GM18498 (cell line): Measurements from ENCODE around the gene ANO7.

Experiments used
- ATAC-seq: cut with Tn5 transposase; IDR thresholded peaks from one replicate; pipeline ENCODE4 v1.9.1; 2021; ENCODE audit warnings: mild to moderate bottlenecking, moderate library complexity; ENCODE audit not compliant: unreplicated experiment

Gene ANO7

DNA sequence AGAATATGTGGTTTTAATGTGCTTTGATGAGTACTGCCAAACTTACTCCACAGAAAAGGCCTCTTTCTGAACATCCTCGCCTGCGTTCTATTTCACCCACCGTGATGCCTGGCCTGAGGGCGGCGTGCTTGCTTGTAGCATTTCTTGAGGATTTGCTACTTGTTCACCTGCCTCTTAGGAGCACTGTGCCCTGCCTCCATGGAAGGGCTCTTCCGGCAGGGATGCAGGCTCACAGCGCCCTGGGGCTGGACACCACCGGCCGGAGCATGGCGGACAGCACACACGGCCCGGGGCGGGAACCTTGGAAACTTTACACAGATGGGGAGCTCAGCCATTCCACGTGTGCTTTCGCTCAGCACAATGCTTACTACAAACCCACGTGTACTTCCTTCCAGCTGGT, 37.1 kb downstream of the ANO7 start:
- ATAC-seq, result no peak

GRCh38 chr2:241225983-241226382, 37.5 kb downstream of the ANO7 start:
- ATAC-seq, result no peak

DNA sequence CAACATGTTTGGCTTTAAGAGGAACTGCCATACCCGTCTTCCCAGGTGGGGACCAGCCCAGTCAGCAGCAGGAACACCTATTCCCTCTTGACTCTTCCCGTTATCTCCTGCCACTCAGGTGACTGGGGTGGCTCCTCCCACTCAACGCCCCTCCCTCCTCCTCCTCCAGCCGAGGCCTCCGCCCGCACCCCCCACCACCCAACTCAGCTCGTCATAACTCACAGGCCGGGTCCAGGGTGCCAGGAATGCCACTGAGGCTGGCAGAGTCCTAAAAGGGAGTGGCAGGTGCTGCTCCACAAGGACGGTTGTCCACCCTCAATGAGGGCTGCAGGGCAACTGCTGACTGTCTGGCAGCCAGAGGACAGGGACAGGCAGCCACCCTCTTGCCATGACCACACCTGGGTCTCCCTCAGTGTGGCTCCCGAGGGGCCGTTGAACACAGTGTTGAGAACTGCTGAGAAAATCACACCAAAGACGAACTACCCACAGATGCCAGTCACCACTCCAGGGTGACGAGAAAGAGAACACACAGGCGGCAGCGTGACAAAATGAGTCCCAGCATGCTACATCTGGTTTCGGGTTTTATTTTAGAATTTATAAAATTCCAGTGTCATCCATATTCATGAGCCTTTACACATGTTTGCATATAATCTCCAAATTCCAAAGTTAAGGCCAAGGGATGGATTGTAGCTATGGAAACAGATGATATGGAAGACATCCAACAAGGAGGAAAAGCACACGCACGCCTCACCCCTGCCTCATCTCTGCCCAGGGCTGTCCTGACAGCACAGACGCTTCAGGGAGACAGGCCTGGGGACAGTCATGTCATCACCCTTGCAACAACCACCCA, 38.5 kb downstream of the ANO7 start:
- no peak for ATAC-seq

DNA sequence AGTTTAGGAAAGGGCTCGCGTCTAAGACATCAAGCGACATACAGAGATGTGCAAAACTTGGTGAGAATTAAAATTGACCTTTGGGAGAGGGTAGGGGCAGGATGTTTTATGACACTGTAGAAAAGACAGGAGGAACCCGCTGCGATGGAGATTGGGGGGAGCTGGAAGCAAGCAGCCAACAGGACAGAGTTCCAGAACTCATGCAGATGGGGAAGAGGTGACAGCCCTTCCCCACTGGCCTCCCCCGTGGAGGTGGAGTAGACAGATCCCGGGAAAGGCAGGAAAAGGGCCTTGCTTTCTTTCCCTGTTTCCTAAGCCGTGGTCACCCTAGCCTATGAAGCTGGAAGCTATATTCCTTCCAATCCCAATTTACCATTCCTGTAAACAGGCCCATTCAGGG, 39.1 kb downstream of the ANO7 start:
- no peak for ATAC-seq

DNA sequence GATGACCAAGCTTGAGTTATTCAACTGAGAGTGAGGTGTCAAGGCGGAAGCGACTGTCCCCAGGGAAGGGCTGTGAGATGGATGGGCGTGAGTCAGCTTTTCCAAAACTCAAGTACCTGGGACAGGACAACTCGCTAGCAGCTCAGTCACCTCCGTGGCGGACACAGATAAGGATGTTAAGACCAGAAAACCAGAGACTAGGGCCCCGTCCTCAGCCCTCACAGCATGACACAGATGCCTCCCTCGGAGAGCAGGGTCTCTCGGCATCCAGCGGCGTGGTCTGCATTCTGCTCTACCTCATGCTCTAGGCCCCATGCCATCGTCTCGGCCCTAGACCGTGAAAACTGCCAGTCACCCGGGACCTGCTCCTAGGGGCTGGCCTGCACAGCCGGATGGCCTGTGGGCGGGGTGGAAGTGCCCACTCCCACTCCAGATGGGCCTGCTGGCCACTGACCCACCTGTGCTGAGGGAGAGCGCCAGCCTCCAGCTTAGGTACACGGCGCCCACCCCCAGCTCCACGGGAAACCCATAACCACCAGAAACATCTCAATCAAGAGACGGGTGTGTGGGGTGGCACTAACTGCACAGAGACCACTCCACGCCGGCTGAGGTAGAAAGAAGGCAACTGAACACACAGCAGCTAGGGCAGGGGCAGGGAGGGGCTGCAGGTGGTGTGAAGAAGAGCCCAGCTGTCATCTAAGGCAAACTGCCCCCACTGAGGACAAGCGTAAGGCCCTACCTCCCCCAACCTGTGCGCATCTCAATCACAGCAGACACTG, 39.8 kb downstream of the ANO7 start:
- ATAC-seq, result no peak

DNA sequence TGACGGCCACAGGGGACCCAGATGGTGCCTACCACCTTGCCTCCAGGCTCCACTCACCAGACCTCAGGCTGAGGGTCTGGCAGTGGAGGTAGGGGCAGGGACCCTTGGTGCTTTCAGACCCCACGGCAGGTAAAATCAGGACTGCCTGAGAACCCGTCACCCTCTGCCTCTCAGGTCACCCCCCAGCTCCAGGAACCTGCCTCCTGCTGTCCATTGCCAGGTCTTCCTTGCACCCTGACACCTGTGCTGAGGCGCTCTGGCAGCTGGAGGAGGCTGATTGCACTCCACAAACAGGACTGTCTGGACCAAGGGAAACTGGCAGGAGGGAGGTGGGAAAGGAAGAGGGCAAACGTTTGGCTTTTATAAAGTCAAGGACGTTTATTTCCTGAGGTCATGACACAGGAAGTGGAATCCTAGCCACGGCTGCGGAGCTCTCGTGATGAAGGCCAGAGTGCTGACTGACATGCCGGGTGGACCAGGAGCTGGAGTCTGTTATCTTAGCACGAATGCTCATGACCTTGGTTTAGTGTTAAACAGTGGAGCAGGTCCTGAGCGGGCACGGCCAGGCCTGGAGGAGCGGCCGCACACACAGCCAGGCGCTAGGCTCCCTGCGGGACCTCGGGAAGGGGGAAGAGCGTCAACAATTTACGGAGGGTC, 40.5 kb downstream of the ANO7 start:
- ATAC-seq, result no peak

DNA sequence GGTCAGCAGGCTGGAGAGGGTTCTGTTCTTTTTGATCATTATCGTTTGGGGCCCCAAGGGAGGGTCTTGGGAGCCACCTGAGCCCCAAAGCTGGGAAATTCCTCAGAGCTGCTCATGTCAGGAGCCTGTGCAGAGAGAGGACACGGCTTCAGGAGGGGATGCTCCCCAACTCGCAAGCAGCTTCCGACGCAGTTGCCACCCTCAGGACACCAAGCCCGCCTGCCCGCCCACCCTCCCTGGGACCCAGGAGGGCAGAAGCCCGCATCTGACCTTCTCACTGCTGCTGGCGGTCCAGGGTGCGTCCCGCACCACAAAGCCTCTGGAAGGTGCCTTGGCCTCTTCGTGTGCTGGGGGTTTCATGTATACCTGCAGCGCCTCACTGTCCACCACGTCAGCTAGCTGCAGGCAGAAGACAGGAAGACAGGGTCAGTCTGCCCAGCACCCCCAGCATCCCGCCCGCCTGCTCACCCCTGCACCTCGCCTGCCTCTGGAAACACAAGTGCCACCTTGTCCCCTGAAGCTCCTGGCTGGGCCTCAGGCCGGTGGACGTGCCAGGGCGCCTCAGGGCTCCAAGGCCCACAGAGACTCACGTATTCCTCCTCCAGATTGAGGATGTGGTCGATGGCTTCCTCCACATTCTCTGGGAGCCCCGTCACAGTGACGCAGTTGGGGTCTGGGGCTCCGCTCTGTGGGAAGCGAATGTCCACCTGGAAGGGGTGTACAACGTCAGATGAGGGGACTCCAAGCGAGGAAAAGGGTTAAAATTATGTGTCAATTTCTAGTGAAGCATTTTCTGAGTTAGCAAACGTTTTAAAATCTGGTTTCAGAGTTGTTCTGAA, 41.3 kb downstream of the ANO7 start:
- no peak for ATAC-seq

GRCh38 chr2:241230435-241230834, 42.0 kb downstream of the ANO7 start:
- no peak for ATAC-seq

GRCh38 chr2:241232736-241233575, 44.5 kb downstream of the ANO7 start:
- ATAC-seq, result no peak

GRCh38 chr2:241234066-241234790, 45.8 kb downstream of the ANO7 start:
- no peak for ATAC-seq

DNA sequence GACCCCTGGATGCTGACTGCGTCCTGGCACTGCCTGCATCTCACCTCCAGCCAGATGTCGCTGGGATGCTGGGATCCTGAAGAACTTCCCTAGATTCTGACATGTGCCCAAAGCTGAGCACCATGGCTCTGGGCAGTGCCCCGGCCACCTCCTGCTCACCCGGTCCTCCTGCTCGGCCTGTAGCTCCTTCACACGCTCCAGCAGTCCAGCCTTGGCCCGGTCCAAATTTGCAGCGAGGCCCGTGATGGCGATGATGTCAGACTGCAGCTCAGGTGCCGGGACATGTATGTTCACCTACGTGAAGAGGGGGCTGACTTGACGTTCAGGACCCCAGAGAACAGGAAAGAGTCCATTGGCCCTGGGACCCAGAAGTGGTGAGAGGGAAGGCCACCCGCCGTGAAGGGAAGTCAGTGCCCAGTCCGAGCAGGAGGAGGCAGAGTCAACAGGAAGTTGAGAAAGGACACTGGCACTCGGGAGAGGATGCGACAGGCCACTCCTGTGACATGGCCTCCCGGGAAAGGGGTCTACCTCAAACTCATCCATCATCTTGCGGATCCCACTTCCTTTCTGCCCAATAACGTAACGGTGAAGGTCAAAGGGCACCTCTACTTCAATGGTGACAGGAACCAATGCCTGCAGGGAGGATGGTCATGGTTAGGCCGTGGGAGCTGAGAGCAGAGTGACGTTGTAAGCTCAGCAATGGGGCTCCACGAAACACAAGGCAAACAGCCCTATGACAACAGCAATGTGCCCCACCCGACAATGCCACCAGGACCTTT, 46.7 kb downstream of the ANO7 start:
- no peak for ATAC-seq

- ATAC-seq, result no peak
These were observed 47.5 kb downstream of the ANO7 start for GRCh38 chr2:241235859-241236593.

DNA sequence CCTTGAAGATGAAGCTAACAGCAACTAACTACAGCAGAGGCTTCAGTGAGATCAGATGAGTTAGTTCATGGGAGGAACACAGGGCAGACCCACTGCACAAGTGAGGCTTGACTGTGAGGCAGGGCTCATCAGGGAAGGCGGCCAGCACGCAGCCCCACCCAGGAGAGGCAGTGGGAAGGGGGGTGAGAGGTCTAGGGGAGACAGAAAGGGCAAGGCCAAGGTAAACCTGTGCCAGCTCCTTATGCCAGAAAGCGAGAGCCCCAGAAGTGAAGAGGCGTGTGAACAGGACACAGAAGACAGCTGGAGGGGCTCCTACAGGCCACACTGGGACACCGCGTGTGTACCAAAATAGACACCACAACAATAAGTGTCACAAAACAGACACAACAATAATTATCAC, 48.6 kb downstream of the ANO7 start:
- ATAC-seq, result no peak

DNA sequence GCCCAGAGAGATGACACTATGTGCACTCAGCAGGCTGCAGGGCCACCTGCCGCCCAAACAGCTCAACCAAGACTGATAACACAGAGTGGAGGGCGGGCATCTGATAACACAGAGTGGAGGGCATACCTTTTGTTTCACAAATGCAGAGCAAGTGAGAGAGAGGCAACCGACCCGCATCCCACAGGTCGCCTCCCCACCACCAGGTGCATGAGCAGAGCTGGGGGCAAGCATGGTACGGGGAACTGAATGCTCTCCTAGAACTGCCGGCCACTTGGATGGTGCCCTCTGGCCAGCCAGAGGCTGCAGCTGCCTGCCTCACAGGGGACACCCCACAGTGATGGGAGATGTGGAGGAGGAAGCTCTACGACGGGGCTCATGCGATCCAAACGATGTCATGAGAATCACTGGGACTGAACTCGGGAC, 49.5 kb downstream of the ANO7 start:
- no peak for ATAC-seq

DNA sequence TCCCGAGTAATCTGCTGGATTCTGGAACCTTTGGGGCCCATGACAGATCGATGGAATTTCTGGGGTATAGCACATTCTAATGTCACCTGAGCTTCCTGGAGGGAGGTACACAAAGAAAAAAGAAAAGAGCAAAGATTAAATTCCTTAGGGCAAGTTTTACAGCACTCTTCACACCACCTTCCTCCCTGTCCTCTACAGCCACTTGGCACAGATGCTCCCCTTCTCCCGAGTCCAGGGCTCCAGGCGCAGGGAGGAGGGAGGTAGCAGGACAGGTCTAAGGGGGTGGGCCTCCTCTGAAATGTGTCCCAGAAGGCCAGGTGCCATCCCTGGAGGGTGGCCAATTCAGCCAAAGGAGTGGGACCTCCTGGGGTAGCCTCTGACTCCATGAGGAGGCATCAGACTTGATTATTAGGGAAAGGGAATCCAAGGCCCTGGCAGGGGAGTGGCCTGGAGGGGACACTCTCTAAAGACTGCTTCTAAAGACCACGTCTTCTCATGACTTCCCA, 50.3 kb downstream of the ANO7 start:
- ATAC-seq, result no peak

- ATAC-seq, result no peak
These were observed 51.2 kb downstream of the ANO7 start for GRCh38 chr2:241239552-241240202.
